BLaER1 (cell line): ENCODE results near the gene CBX3.

ENCODE experiments used
- H3K27ac ChIP-seq: shearing (Covaris generic); formaldehyde crosslinking; 2 replicates; pipeline ENCODE4 v1.8.1; 2022
- H3K27me3 ChIP-seq: shearing (Covaris generic); formaldehyde crosslinking; 2 replicates; pipeline ENCODE4 v1.8.1; 2022
- H3K36me3 ChIP-seq: shearing (Covaris generic); formaldehyde crosslinking; 2 replicates; pipeline ENCODE4 v1.8.1; 2022
- H3K4me1 ChIP-seq: shearing (Covaris generic); formaldehyde crosslinking; 2 replicates; pipeline ENCODE4 v1.8.1; 2022
- H3K4me2 ChIP-seq: shearing (Covaris generic); formaldehyde crosslinking; 2 replicates; pipeline ENCODE4 v1.8.1; 2022
- H3K4me3 ChIP-seq: shearing (Covaris generic); formaldehyde crosslinking; 2 replicates; pipeline ENCODE4 v1.8.1; 2022
- H3K9ac ChIP-seq: shearing (Covaris generic); formaldehyde crosslinking; 2 replicates; pipeline ENCODE4 v1.8.1; 2022
- H3K9me3 ChIP-seq: shearing (Covaris generic); formaldehyde crosslinking; 2 replicates; pipeline ENCODE4 v1.8.1; 2022
- H4K20me1 ChIP-seq: shearing (Covaris generic); formaldehyde crosslinking; 2 replicates; pipeline ENCODE4 v1.8.1; 2022
- Cebpa-rat ChIP-seq: shearing (Covaris generic); IDR thresholded peaks from 2 replicates; pipeline ENCODE4 v1.8.1; 2022

CBX3 gene

DNA sequence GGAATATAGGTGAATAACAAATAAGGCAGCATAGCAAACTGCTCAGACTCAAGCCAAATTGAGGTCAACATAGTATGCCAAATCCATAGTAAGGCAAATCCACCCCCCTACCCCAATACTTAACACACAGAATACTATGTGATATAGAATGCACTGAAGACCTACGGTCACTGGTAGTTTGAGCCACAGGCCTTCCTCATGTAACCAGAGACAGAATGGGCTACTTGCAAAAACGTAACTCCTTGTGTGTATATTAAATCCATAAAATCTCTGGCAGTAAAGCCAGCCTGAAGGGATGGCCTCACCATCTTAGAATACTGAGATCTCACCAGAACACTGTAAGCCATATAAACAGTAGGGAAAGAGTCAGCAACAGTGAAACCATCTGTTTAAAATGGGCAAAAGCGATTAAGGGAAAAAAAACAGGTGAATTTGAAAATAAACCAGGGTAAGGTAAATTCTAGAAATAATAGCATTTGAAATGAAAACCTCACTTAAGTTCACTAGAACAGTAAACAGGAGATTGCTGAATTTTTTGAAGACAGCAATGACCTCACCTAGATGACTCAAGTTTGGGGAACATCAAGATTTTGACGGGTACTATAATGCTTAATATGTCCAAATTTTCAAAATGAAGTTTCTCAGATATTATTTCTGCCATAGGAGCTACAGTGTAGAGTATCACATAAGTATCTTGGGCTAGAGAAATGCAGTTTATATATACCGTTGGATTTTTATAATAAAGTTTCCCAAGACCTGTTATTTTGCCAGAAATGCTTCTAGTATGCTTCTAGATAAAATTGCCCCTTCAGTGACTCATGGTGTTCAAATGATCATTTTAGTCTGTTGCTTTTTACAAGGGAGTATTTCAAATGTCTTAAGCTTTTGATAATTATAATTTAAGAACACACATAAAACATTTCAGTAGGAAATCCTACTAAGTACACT is 14.9 kb upstream of the CBX3 start:
- Histone ChIP-seq H4K20me1 (peaks cover 92% of the 10 kb centered on the region), H3K4me1 (no peaks in the 10 kb centered on the region)

DNA sequence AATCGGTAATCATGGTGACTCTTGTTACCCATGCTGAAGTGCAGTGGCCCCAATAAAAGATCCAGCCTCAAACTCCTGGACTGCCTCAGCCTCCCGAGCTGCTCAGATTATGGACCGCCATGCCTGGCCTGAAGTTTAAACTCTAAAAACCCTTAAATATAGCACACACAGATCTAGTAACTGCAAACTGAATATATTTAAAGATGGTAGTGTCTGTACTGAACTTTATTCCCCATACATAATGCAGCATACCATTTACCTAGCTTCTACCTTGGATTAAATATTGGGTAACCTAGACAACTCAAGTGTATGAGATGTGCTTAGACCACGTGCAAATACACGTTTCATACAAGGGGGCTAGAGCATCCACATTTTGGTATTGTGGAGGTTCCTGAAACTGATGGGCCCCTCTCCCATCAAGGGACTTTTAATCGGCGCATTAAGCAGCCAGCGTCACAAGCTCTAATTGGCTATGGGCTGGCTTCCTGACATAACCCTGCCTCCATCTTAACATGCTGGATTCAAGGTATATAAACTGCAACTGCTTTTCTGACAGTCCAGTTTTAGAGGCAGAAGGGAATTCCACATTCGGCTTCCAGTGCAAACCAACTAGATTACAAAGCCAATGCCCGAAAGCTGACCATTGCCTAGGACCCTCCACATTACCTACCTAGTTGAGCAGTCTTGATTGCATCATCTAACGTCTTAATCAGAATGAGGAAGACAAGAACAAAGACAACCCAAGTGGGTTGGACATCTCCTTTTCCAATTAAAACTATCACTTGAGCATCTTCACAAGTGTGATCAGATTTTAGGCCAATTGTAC is 14.0 kb upstream of the CBX3 start:
- Histone ChIP-seq H4K20me1 (peaks cover 100% of the 10 kb centered on the region), H3K4me3 (no peak overlapping the region), H3K36me3 (peaks cover 59% of the 10 kb centered on the region), H3K4me2 (no peak overlapping the region), H3K27ac (peak overlapping the region; percentile 22), H3K27me3 (no peaks in the 10 kb centered on the region), H3K9ac (no peak overlapping the region), H3K4me1 (peaks cover 3% of the 10 kb centered on the region), H3K9me3 (no peaks in the 10 kb centered on the region)
- TF ChIP-seq Cebpa-rat: peak; percentile 79

More for the DNA sequence above, 14.9 kb upstream of the CBX3 start:
- H3K9ac ChIP-seq: no peak overlapping the region
- no peaks in the 10 kb centered on the region for H3K27me3 ChIP-seq
- H3K4me2 ChIP-seq: no peak overlapping the region
- no peak for TF ChIP-seq Cebpa-rat
- no peaks in the 10 kb centered on the region for H3K9me3 ChIP-seq
- H3K27ac ChIP-seq: no peak overlapping the region
- peaks cover 50% of the 10 kb centered on the region for H3K36me3 ChIP-seq
- no peak overlapping the region for H3K4me3 ChIP-seq

DNA sequence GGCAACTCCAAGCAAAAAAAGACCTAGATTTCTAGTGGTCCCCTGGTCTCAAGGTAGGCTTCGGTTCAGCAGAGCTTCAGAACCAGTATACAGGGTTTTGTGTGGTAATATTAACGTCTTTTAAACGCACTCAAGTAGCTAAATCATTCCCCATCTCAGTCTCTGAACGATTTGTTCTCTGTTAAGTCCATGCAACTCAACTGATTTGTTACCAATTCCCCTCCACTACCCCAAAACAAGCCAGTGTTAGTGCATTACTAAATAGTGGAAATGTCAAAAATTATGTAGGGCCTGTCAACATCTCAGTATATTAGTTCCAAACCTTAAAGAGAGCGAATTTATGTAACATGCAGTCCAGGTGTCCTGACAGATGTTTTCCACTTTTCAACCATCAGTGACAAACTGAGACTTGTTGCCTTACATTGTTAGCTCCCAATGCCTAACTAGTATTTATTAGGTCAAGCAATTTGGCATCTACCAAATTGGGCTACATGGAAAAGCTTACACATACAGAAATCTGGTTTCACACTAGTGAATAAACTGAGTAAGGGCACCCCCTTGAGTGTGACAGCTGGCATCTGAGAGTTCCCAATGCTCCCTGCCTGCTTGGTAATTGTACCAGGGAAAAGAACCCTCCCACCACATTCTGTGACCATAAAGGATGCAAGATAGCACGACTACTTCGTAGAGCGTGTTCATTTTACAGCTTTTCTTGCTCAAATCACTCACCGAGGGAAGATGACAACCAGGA is 13.2 kb upstream of the CBX3 start:
- no peak overlapping the region for H3K4me2 ChIP-seq
- no peak for TF ChIP-seq Cebpa-rat
- peaks cover 67% of the 10 kb centered on the region for H3K36me3 ChIP-seq
- no peak overlapping the region for H3K9ac ChIP-seq
- no peaks in the 10 kb centered on the region for H3K27me3 ChIP-seq
- H3K4me1 ChIP-seq: peaks cover 11% of the 10 kb centered on the region
- no peaks in the 10 kb centered on the region for H3K9me3 ChIP-seq
- peak overlapping the region; percentile 22 for H3K27ac ChIP-seq
- peaks cover 100% of the 10 kb centered on the region for H4K20me1 ChIP-seq
- no peak overlapping the region for H3K4me3 ChIP-seq

DNA sequence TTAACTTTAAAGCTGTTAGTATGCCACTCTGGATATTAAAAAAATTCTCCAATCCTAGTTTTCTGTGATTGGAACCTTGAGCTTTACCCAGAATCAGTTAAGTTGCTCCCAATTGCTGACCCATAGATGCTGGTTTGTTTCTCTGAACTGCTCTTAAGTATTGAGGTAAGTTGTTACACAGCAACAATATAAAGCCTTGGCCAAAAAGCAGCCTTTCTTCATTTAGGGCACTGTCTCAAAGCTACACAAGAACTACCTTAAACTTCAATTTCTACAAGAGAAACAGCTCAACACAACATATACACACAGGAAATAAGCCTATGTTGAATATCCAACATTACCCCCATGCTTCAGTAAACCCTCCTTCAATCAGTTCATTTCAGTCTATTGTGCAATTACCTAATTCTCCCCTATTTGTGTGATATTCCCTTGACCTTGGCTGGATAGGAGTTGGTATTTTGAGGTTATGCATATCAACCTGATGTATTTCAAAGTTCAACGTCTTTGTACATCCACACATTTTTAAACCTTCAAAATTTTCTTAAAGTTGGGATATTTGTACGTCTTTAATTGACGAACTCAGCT is 12.5 kb upstream of the CBX3 start:
- no peak overlapping the region for H3K4me3 ChIP-seq
- H3K36me3 ChIP-seq: peaks cover 74% of the 10 kb centered on the region
- peaks cover 100% of the 10 kb centered on the region for H4K20me1 ChIP-seq
- no peaks in the 10 kb centered on the region for H3K9me3 ChIP-seq
- TF ChIP-seq Cebpa-rat: peak; percentile 64; the same call in 1 of the 2 replicates
- no peak overlapping the region for H3K27ac ChIP-seq
- peaks cover 18% of the 10 kb centered on the region for H3K4me1 ChIP-seq
- no peak overlapping the region for H3K4me2 ChIP-seq
- H3K9ac ChIP-seq: no peak overlapping the region
- no peaks in the 10 kb centered on the region for H3K27me3 ChIP-seq

DNA sequence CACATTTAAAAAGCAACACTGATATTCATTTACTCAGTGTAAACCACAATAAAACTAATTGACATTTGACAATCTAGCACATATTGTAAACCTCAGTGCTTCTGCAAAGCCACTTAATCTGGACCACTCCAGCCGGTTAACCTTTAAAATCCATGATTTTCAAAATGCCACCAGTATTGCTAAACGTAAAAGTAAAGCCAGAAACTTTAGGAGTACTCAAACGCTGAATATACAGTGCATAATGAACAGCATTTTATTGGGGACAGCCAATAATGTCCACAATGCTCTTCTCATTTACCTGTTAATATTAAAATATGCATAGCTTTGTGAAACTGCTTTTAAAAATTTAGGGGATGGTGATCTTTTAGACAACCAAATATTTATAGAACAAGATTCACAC is 11.8 kb upstream of the CBX3 start:
- H3K27me3 ChIP-seq: no peaks in the 10 kb centered on the region
- no peak overlapping the region for H3K27ac ChIP-seq
- H3K9ac ChIP-seq: no peak overlapping the region
- H3K4me1 ChIP-seq: peaks cover 24% of the 10 kb centered on the region
- H4K20me1 ChIP-seq: peaks cover 100% of the 10 kb centered on the region
- no peak overlapping the region for H3K4me2 ChIP-seq
- TF ChIP-seq Cebpa-rat: no peak
- H3K4me3 ChIP-seq: no peak overlapping the region
- H3K9me3 ChIP-seq: no peaks in the 10 kb centered on the region
- peaks cover 77% of the 10 kb centered on the region for H3K36me3 ChIP-seq

DNA sequence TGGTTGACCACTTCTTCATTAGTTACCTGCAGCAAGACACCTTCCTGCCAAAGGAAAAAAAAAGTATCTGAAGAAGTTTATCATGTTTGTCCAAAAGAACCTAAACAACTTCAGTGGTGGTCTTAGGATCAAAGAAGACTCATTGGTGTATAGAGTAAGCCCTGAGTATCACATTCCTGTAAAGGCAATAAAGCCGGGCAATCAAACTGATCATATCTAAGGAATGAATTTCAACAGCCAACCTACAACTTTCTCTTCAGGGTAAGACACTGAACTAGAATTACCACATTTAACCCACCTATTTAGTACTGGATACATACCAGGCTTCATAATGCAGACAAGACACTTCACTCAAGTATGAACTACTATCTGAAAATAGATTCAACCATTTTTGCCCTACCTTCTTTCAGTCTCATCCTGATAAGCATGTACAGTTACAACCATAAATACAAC is 11.1 kb upstream of the CBX3 start:
- Histone ChIP-seq H4K20me1 (peaks cover 100% of the 10 kb centered on the region), H3K27me3 (no peaks in the 10 kb centered on the region), H3K36me3 (peaks cover 79% of the 10 kb centered on the region), H3K9me3 (no peaks in the 10 kb centered on the region), H3K4me3 (no peak overlapping the region), H3K4me2 (no peak overlapping the region), H3K4me1 (peaks cover 32% of the 10 kb centered on the region), H3K27ac (no peak overlapping the region), H3K9ac (no peak overlapping the region)
- TF ChIP-seq Cebpa-rat: no peak

DNA sequence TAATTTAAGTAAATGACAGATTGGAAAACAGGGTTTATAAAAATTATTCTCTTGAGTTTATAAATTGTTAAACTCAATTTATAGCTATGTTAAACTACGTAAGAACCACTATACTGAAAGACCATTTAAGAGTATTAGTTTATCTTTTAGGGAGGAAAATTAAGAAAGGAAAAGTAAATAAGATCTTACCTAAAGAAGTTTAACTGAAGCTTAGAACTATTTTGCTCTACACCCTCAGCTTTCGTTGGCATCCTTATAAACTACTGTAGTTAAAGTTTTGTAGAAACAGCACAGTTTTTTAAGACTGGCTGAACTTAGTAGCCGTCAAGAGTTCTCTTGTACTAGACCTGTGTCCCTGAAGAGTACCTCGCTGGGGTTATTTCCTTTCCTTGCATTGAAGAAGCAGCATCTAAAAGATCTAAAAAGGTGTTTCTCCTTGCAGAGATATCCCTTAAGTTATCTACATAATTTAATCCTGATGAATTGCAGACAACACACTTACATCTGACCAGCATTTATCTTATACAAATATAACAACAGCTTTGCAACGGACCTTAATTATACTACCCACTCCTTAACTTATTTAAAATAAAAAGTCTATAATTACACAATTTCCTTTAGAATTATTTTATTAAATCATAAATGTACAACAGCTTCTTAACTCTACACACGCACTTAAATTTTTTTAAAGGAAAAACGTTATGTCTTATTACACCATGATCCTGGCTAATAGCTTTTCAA is 10.1 kb upstream of the CBX3 start:
- Histone ChIP-seq H3K36me3 (peaks cover 89% of the 10 kb centered on the region), H3K27ac (no peak overlapping the region), H3K9me3 (no peaks in the 10 kb centered on the region), H3K4me2 (no peak overlapping the region), H3K4me1 (peaks cover 41% of the 10 kb centered on the region), H3K9ac (no peak overlapping the region), H3K4me3 (no peak overlapping the region), H4K20me1 (peaks cover 100% of the 10 kb centered on the region), H3K27me3 (no peaks in the 10 kb centered on the region)
- TF ChIP-seq Cebpa-rat: no peak

DNA sequence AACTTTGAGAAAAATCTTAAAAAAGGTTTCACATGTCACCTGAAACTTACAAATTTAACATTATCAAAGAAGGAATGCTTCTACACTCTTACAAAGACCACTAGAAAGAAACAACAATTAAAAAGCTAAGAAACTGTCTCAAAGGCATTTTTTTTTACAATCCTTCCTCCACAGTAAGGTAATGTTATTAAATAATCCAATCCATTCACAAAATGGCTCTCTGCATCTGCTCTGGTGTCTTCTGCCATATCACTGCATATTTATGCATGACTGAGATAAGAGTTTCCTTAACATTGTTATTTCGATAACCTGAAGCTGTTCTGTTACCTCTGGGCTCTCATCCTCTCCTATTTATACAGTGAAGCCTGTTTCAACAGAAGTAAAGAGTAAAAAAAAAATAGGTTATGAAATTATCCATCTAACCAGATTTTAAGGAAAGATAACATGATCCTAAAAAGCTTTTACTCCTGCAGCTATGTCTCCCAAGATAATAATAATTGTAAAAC is 9.5 kb upstream of the CBX3 start:
- H4K20me1 ChIP-seq: peaks cover 100% of the 10 kb centered on the region
- peak overlapping the region; percentile 81 for H3K4me2 ChIP-seq
- no peaks in the 10 kb centered on the region for H3K27me3 ChIP-seq
- H3K9ac ChIP-seq: no peak overlapping the region
- H3K4me3 ChIP-seq: no peak overlapping the region
- no peaks in the 10 kb centered on the region for H3K9me3 ChIP-seq
- peaks cover 95% of the 10 kb centered on the region for H3K36me3 ChIP-seq
- H3K4me1 ChIP-seq: peaks cover 48% of the 10 kb centered on the region
- no peak overlapping the region for H3K27ac ChIP-seq
- TF ChIP-seq Cebpa-rat: no peak
